GM23248 (cell line): Measurements from ENCODE around the gene ZC2HC1C. TPM values are rescaled to one million over a fixed set of nuclear protein-coding genes. Genes with fewer than 3 reads are reported as not detected.
"Not testable (repeated sequence)": the region's sequence is repeated elsewhere in the genome, so short reads cannot be mapped to it uniquely, and the experiment has no call there.

Source experiments
- DNase-seq: peaks from one replicate; pipeline ENCODE4 v3.0.0-alpha.2; 2015
- H2AFZ ChIP-seq: fragments of 200-600 bp; sonication (generic); 2 replicates; pipeline ENCODE4 v1.6.1; 2016; ENCODE audit warnings: antibody characterized with exemption
- H3F3A ChIP-seq: fragments of 200-600 bp; sonication (generic); 2 replicates; pipeline ENCODE4 v1.6.1; 2016; ENCODE audit warnings: mild to moderate bottlenecking, antibody characterized with exemption, mixed run types; ENCODE audit not compliant: insufficient read depth
- H3K27ac ChIP-seq: fragments of 200-600 bp; sonication (generic); 2 replicates; pipeline ENCODE4 v1.5.1; 2016; ENCODE audit warnings: mild to moderate bottlenecking
- H3K27me3 ChIP-seq: fragments of 200-600 bp; sonication (generic); replicated peaks from 2 replicates; pipeline ENCODE4 v1.6.1; 2016; ENCODE audit warnings: mild to moderate bottlenecking; ENCODE audit not compliant: insufficient read depth
- H3K36me3 ChIP-seq: fragments of 200-600 bp; sonication (generic); 2 replicates; pipeline ENCODE4 v1.6.1; 2016; ENCODE audit warnings: low read depth, mild to moderate bottlenecking
- H3K4me1 ChIP-seq: fragments of 200-600 bp; sonication (generic); 2 replicates; pipeline ENCODE4 v1.6.1; 2016; ENCODE audit warnings: mild to moderate bottlenecking; ENCODE audit not compliant: insufficient read depth
- H3K4me2 ChIP-seq: fragments of 200-600 bp; sonication (generic); one replicate; pipeline ENCODE4 v1.6.1; 2016; ENCODE audit warnings: mild to moderate bottlenecking; ENCODE audit not compliant: unreplicated experiment
- H3K4me3 ChIP-seq: fragments of 200-600 bp; sonication (generic); 2 replicates; pipeline ENCODE4 v1.5.1; 2016; ENCODE audit warnings: mild to moderate bottlenecking
- H3K79me2 ChIP-seq: fragments of 200-600 bp; sonication (generic); 2 replicates; pipeline ENCODE4 v1.6.1; 2016; ENCODE audit warnings: mild to moderate bottlenecking; ENCODE audit not compliant: insufficient read depth
- H3K9ac ChIP-seq: fragments of 200-600 bp; sonication (generic); 2 replicates; pipeline ENCODE4 v1.6.1; 2016; ENCODE audit warnings: mild to moderate bottlenecking
- H3K9me2 ChIP-seq: fragments of 200-600 bp; sonication (generic); 2 replicates; pipeline ENCODE4 v1.6.1; 2016; ENCODE audit warnings: mixed run types, mild to moderate bottlenecking, moderate library complexity; ENCODE audit not compliant: insufficient read depth
- H3K9me3 ChIP-seq: fragments of 200-600 bp; sonication (generic); one replicate; pipeline ENCODE4 v1.6.1; 2017; ENCODE audit warnings: low read depth
- H4K20me1 ChIP-seq: fragments of 200-600 bp; sonication (generic); 2 replicates; pipeline ENCODE4 v1.6.0; 2016; ENCODE audit not compliant: insufficient read depth
- EZH2 ChIP-seq: fragments of 200-600 bp; sonication (generic); IDR thresholded peaks from 2 replicates; pipeline ENCODE4 v1.6.1; 2018; ENCODE audit warnings: antibody characterized with exemption, mild to moderate bottlenecking; ENCODE audit not compliant: insufficient read depth, poor library complexity, severe bottlenecking
- EZH2phosphoT487 ChIP-seq: fragments of 200-600 bp; sonication (generic); IDR thresholded peaks from 2 replicates; pipeline ENCODE4 v1.6.1; 2018; ENCODE audit warnings: antibody characterized with exemption, moderate library complexity, mild to moderate bottlenecking, low read depth; ENCODE audit not compliant: insufficient read depth
- WGBS, 2 experiments: methylation state at CpG; one replicate each; pipeline ENCODE4 v1.1.6; 2015 to 2017; ENCODE audit warnings: low lambda C conversion rate in 2 of 2, low coverage in 1 of 2; ENCODE audit errors: missing lambda C conversion rate in 2 of 2; 5-methylcytosine and 5-hydroxymethylcytosine counted together
- in situ Hi-C: fragments of 300-500 bp; cut with MboI; formaldehyde crosslinking; loops from 2 replicates; pipeline ENCODE4 v1.15.0; 2020
- polyA plus RNA-seq: library from polyadenylated mRNA; unstranded; fragments of >200 nt; fragmentation: Nextera tagmentation; extraction: Ambion mirVana; gene quantifications from 2 replicates; pipeline ENCODE4 v1.2.1, GENCODE V29; 2016
- total RNA-seq: library from RNA; depleted of rRNA; stranded (reverse); fragments of >200 nt; shearing (Covaris generic); gene quantifications from 2 replicates; pipeline ENCODE4 v1.2.3, GENCODE V29; 2014

ZC2HC1C gene
- total and polyA plus RNA-seq, 2 experiments from 2014 or later: 1.0 to 5.3 TPM

- peak overlapping the region; percentile 87 for H3K9ac ChIP-seq
- peak overlapping the region; percentile 78 for H3K4me3 ChIP-seq
- H3K79me2 ChIP-seq: peaks cover 61% of the 10 kb centered on the region
- in situ Hi-C loops: loop anchor here (10.0 to 25.0 kb wide), 2 partner anchors 179 to 336 kb away; no protein-coding TSS in a partner anchor
- peak overlapping the region; percentile 78 for H3K27ac ChIP-seq
- peaks cover 27% of the 10 kb centered on the region for H3K4me1 ChIP-seq
- H3F3A ChIP-seq: peaks cover 29% of the 10 kb centered on the region
- H3K4me2 ChIP-seq: peak overlapping the region; percentile 94
- DNase-seq: peak; percentile 32
- H3K9me2 ChIP-seq: no peaks in the 10 kb centered on the region
- no peaks in the 10 kb centered on the region for H3K27me3 ChIP-seq
- H3K36me3 ChIP-seq: no peaks in the 10 kb centered on the region
- H3K9me3 ChIP-seq: no peaks in the 10 kb centered on the region
- TF ChIP-seq EZH2phosphoT487: no peak
- TF ChIP-seq EZH2: no peak
- H4K20me1 ChIP-seq: no peaks in the 10 kb centered on the region
- WGBS, 2 experiments: 1 to 3% methylated on average over 6 of the region's 6 CpGs
- peak overlapping the region; percentile 96 for H2AFZ ChIP-seq
Observed at GRCh38 chr14:75126121-75126544, 56.7 kb downstream of the ZC2HC1C start.

GRCh38 chr14:75126679-75127473 is 57.4 kb downstream of the ZC2HC1C start, which contains the start of gene NEK9:
NEK9 (minus strand) TSS chr14:75127048; CDS start chr14:75126921, 127 bp downstream.
- H3K4me2 ChIP-seq: peak within 1 kb of the TSS; percentile 94
- H4K20me1 ChIP-seq: no peaks in the 10 kb centered on the region
- in situ Hi-C loops: loop anchor here (10.0 to 25.0 kb wide), 2 partner anchors 178 to 335 kb away; no protein-coding TSS in a partner anchor
- no peaks in the 10 kb centered on the region for H3K9me3 ChIP-seq
- H3K36me3 ChIP-seq: no peaks in the 10 kb centered on the region
- peaks cover 27% of the 10 kb centered on the region for H3K4me1 ChIP-seq
- H3K27ac ChIP-seq: peak within 1 kb of the TSS; percentile 78
- peak within 1 kb of the TSS; percentile 96 for H2AFZ ChIP-seq
- TF ChIP-seq EZH2 (no peak), EZH2phosphoT487 (no peak)
- 1% methylated on average over 73 to 76 of the region's 76 CpGs for WGBS, 2 experiments
- DNase-seq: peak; percentile 94
- H3K9ac ChIP-seq: peak within 1 kb of the TSS; percentile 87
- H3F3A ChIP-seq: peaks cover 36% of the 10 kb centered on the region
- H3K4me3 ChIP-seq: peak within 1 kb of the TSS; percentile 78
- H3K9me2 ChIP-seq: no peaks in the 10 kb centered on the region
- H3K79me2 ChIP-seq: peaks cover 68% of the 10 kb centered on the region
- no peaks in the 10 kb centered on the region for H3K27me3 ChIP-seq

- Histone ChIP-seq H3K27ac (peak overlapping the region; percentile 78), H3K4me2 (peak overlapping the region; percentile 94), H3K4me3 (peak overlapping the region; percentile 78), H3K9ac (peak overlapping the region; percentile 87), H3K4me1 (peaks cover 27% of the 10 kb centered on the region), H3K79me2 (peaks cover 71% of the 10 kb centered on the region), H3F3A (peaks cover 37% of the 10 kb centered on the region), H2AFZ (peak overlapping the region; percentile 96)
- in situ Hi-C loops: loop anchor here (10.0 to 25.0 kb wide), 2 partner anchors 177 to 335 kb away; no protein-coding TSS in a partner anchor
- H3K9me3 ChIP-seq, H4K20me1 ChIP-seq, H3K27me3 ChIP-seq, H3K36me3 ChIP-seq, H3K9me2 ChIP-seq: not testable (repeated sequence)
- peak; percentile 34 for DNase-seq
- WGBS, 2 experiments: 2 to 4% methylated on average over 16 of the region's 16 CpGs
Observed at GRCh38 chr14:75127474-75127820, 58.0 kb downstream of the ZC2HC1C start.

GRCh38 chr14:75127903-75128595 is 58.6 kb downstream of the ZC2HC1C start:
- peaks cover 43% of the 10 kb centered on the region for H3F3A ChIP-seq
- no peaks in the 10 kb centered on the region for H4K20me1 ChIP-seq
- TF ChIP-seq EZH2: no peak
- no peak for TF ChIP-seq EZH2phosphoT487
- H2AFZ ChIP-seq: peak overlapping the region; percentile 96
- H3K79me2 ChIP-seq: peaks cover 75% of the 10 kb centered on the region
- peak overlapping the region; percentile 94 for H3K4me2 ChIP-seq
- peak overlapping the region; percentile 78; the same call in 1 of the 2 replicates for H3K27ac ChIP-seq
- H3K4me1 ChIP-seq: peaks cover 27% of the 10 kb centered on the region
- in situ Hi-C loops: loop anchor here (10.0 to 25.0 kb wide), 2 partner anchors 177 to 334 kb away; no protein-coding TSS in a partner anchor
- no peaks in the 10 kb centered on the region for H3K27me3 ChIP-seq
- H3K9ac ChIP-seq: peak overlapping the region; percentile 87
- WGBS, 2 experiments: 68 to 75% methylated on average over 10 of the region's 10 CpGs
- H3K9me2 ChIP-seq: no peaks in the 10 kb centered on the region
- DNase-seq: no peak
- H3K9me3 ChIP-seq: no peaks in the 10 kb centered on the region
- H3K4me3 ChIP-seq: peak overlapping the region; percentile 78
- no peaks in the 10 kb centered on the region for H3K36me3 ChIP-seq
